ENCODE measurements around the gene PLAC8L1. TPM values are rescaled to one million over a fixed set of nuclear protein-coding genes. Genes with fewer than 3 reads are reported as not detected.

PLAC8L1 gene
- total and polyA plus RNA-seq, 2 donors from 2014 or later: not detected

DNA sequence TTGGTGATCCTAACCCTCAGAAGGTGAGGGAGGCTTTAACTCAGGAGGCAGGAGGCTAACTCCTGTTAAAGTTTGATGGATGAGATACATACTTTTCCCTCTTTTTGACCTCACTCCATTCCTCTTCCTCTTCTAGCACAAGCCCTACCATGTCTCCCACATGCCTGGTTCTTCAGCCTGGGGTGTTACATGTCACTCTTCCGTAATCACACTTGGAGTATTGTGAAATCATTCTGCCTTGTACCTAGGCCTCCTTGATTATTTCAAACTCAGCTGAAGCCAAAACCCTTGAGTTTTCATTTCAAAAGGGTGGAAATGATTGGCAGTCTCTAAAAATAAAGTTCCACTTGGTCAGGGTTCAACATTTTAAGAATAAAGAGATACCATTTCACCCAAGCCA lies 1.8 kb downstream of the PLAC8L1 start:
- H3K4me1 ChIP-seq (ENCODE audit: control insufficient read depth in 2 of 3, insufficient read depth in 2 of 3, low read depth in 1 of 3, low read length in 3 of 3): no peaks in the 10 kb centered on the region
- TF ChIP-seq CTCF (IDR thresholded peaks at IDR 0.05; ENCODE audit: borderline replicate concordance, extremely low read depth, insufficient read depth): no peak
- DNase-seq: no peak
- H3K27me3 ChIP-seq (ENCODE audit: control insufficient read depth, insufficient read depth, low read length): no peaks in the 10 kb centered on the region
- intact Hi-C loops (cut with DNase I): no loop called here
- H3K9me3 ChIP-seq (ENCODE audit: control insufficient read depth in 2 of 3, insufficient read depth in 1 of 3, low read length in 3 of 3): no peaks in the 10 kb centered on the region
- no peaks in the 10 kb centered on the region for H3K36me3 ChIP-seq (ENCODE audit: control insufficient read depth in 2 of 3, insufficient read depth in 3 of 3, low read length in 3 of 3)
- H3K9ac ChIP-seq (ENCODE audit: low read length in 3 of 3): no peak overlapping the region
- FAIRE-seq: no peak
- H3K27ac ChIP-seq (ENCODE audit: low read depth in 2 of 2, low read length in 2 of 2): no peak overlapping the region
- H3K4me3 ChIP-seq (ENCODE audit: low read length in 3 of 3): no peak overlapping the region

- intact Hi-C loops (cut with DNase I): no loop called here
- DNase-seq: no peak
- no peak for FAIRE-seq
- Histone ChIP-seq H3K27me3 (ENCODE audit: control insufficient read depth, insufficient read depth, low read length) (no peaks in the 10 kb centered on the region), H3K9me3 (ENCODE audit: control insufficient read depth in 2 of 3, insufficient read depth in 1 of 3, low read length in 3 of 3) (no peaks in the 10 kb centered on the region), H3K9ac (ENCODE audit: low read length in 3 of 3) (no peak overlapping the region), H3K27ac (ENCODE audit: low read depth in 2 of 2, low read length in 2 of 2) (no peak overlapping the region), H3K4me3 (ENCODE audit: low read length in 3 of 3) (no peak overlapping the region), H3K36me3 (ENCODE audit: control insufficient read depth in 2 of 3, insufficient read depth in 3 of 3, low read length in 3 of 3) (no peaks in the 10 kb centered on the region), H3K4me1 (ENCODE audit: control insufficient read depth in 2 of 3, insufficient read depth in 2 of 3, low read depth in 1 of 3, low read length in 3 of 3) (no peaks in the 10 kb centered on the region)
- no peak for TF ChIP-seq CTCF (IDR thresholded peaks at IDR 0.05; ENCODE audit: borderline replicate concordance, extremely low read depth, insufficient read depth)
Measured at GRCh38 chr5:146101646-146102045, 3.7 kb downstream of the PLAC8L1 start.

DNA sequence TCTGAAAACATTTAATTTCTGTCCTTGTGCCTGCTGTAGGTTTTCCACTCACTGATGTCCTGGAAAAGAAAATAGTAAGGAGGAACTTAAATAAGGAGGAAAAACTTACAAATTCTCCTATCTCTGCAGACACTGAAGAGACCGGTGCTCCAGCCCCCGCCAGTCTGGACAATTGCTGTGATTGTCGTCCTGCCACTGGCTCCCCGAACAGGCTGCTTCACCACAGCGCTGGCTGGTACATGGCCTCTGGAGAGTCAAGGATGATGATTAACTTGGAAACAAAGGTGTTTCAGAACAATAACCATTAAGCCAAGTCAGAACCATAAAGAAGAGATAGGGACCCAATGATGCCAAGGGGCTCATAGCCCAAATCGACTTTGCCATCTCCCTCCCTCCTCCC lies 7.3 kb downstream of the PLAC8L1 start:
- Histone ChIP-seq H3K9ac (ENCODE audit: low read length in 3 of 3) (no peak overlapping the region), H3K36me3 (ENCODE audit: control insufficient read depth in 2 of 3, insufficient read depth in 3 of 3, low read length in 3 of 3) (no peaks in the 10 kb centered on the region), H3K9me3 (ENCODE audit: control insufficient read depth in 2 of 3, insufficient read depth in 1 of 3, low read length in 3 of 3) (no peaks in the 10 kb centered on the region), H3K27me3 (ENCODE audit: control insufficient read depth, insufficient read depth, low read length) (no peaks in the 10 kb centered on the region), H3K4me1 (ENCODE audit: control insufficient read depth in 2 of 3, insufficient read depth in 2 of 3, low read depth in 1 of 3, low read length in 3 of 3) (no peaks in the 10 kb centered on the region), H3K27ac (ENCODE audit: low read depth in 2 of 2, low read length in 2 of 2) (no peak overlapping the region), H3K4me3 (ENCODE audit: low read length in 3 of 3) (no peak overlapping the region)
- DNase-seq (no peak), FAIRE-seq (no peak)
- intact Hi-C loops (cut with DNase I): no loop called here
- no peak for TF ChIP-seq CTCF (IDR thresholded peaks at IDR 0.05; ENCODE audit: borderline replicate concordance, extremely low read depth, insufficient read depth)

GRCh38 chr5:146091881-146092280 lies 13.5 kb downstream of the PLAC8L1 start:
- DNase-seq (no peak), FAIRE-seq (no peak)
- Histone ChIP-seq H3K4me3 (ENCODE audit: low read length in 3 of 3) (no peak overlapping the region), H3K9me3 (ENCODE audit: control insufficient read depth in 2 of 3, insufficient read depth in 1 of 3, low read length in 3 of 3) (no peaks in the 10 kb centered on the region), H3K9ac (ENCODE audit: low read length in 3 of 3) (no peak overlapping the region), H3K27ac (ENCODE audit: low read depth in 2 of 2, low read length in 2 of 2) (no peak overlapping the region), H3K27me3 (ENCODE audit: control insufficient read depth, insufficient read depth, low read length) (no peaks in the 10 kb centered on the region), H3K4me1 (ENCODE audit: control insufficient read depth in 2 of 3, insufficient read depth in 2 of 3, low read depth in 1 of 3, low read length in 3 of 3) (no peaks in the 10 kb centered on the region), H3K36me3 (ENCODE audit: control insufficient read depth in 2 of 3, insufficient read depth in 3 of 3, low read length in 3 of 3) (no peaks in the 10 kb centered on the region)
- no peak for TF ChIP-seq CTCF (IDR thresholded peaks at IDR 0.05; ENCODE audit: borderline replicate concordance, extremely low read depth, insufficient read depth)
- intact Hi-C loops (cut with DNase I): no loop called here
